ENCODE data around the gene SNAP25.

The SNAP25 gene

DNA sequence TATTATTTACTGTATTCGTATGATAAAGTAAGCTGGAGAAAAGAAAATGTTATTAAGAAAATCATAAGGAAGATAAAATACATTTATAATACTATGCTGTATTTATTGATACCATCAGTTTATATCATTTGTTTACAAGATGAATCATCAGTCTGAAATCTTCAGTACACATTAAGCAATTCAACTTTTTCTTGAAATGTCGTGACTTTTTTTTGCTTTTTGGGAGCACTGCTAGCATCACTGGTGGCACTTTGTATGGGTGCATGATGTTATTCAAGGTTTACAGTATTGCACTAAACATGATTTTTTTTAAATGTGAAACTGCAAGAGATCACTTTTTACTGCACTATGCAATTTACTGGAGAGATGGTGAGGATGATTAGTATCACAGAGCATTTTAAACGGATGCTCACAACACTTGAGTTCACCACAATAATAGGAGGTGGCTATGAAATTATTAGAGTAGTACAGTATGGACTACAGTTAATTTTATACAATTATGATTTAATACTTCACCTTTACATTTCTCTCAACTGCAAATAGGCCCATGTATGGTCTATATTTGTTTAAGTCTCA lies 85.9 kb downstream of the SNAP25 start:
- CTCF ChIA-PET, result interaction anchor here (1.1 kb wide), 1 partner anchor 166 kb away, joined by 4 read pairs; no protein-coding TSS in a partner anchor
- no peak for DNase-seq (ENCODE audit: extremely low spot score)
- POLR2A ChIA-PET, result no interaction called here
- TF ChIP-seq, protein P1, sequence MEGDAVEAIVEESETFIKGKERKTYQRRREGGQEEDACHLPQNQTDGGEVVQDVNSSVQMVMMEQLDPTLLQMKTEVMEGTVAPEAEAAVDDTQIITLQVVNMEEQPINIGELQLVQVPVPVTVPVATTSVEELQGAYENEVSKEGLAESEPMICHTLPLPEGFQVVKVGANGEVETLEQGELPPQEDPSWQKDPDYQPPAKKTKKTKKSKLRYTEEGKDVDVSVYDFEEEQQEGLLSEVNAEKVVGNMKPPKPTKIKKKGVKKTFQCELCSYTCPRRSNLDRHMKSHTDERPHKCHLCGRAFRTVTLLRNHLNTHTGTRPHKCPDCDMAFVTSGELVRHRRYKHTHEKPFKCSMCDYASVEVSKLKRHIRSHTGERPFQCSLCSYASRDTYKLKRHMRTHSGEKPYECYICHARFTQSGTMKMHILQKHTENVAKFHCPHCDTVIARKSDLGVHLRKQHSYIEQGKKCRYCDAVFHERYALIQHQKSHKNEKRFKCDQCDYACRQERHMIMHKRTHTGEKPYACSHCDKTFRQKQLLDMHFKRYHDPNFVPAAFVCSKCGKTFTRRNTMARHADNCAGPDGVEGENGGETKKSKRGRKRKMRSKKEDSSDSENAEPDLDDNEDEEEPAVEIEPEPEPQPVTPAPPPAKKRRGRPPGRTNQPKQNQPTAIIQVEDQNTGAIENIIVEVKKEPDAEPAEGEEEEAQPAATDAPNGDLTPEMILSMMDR (IDR thresholded peaks at IDR 0.05; ENCODE audit: control extremely low read depth, extremely low read depth, low read depth, missing control alignments), result no peak

DNA sequence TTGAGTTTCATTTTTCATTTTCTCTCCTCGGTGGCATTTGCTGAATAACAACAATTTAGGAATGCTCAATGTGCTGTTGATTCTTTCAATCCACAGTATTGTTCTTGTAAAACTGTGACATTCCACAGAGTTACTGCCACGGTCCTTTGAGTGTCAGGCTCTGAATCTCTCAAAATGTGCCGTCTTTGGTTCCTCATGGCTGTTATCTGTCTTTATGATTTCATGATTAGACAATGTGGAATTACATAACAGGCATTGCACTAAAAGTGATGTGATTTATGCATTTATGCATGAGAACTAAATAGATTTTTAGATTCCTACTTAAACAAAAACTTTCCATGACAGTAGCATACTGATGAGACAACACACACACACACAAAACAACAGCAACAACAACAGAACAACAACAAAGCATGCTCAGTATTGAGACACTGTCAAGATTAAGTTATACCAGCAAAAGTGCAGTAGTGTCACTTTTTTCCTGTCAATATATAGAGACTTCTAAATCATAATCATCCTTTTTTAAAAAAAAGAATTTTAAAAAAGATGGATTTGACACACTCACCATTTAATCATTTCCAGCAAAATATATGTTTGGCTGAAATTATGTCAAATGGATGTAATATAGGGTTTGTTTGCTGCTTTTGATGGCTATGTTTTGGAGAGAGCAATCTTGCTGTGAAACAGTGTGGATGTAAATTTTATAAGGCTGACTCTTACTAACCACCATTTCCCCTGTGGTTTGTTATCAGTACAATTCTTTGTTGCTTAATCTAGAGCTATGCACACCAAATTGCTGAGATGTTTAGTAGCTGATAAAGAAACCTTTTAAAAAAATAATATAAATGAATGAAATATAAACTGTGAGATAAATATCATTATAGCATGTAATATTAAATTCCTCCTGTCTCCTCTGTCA lies 88.1 kb downstream of the SNAP25 start:
- POLR2A ChIA-PET, result no interaction called here
- TF ChIP-seq, protein P1 (IDR thresholded peaks at IDR 0.05; ENCODE audit: control extremely low read depth, extremely low read depth, low read depth, missing control alignments), result no peak
- DNase-seq (ENCODE audit: extremely low spot score), result no peak
- CTCF ChIA-PET, result interaction anchor here (0.9 kb wide), 1 partner anchor 10 kb away, joined by 3 read pairs; no protein-coding TSS in a partner anchor

DNA sequence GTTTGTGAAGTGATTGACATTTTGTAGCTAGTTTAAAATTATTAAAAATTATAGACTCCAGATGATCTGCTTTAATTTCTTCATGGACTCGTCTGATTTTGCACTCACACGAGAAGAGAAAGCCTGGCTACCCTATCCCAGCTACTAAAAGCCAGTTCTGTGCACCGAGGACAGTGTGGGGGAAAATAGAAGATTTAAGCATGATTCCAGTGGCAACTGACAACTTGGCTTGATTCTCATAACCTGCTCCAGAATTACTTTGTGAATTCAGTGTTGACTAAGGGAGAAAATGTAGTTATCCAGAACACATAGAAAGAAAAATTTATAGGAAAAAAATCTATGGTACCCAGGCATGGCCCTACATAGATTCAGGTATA lies 88.7 kb downstream of the SNAP25 start:
- DNase-seq (ENCODE audit: extremely low spot score), result no peak
- CTCF ChIA-PET, result interaction anchor here (0.9 kb wide), 1 partner anchor 9 kb away, joined by 3 read pairs; no protein-coding TSS in a partner anchor
- POLR2A ChIA-PET, result no interaction called here
- TF ChIP-seq, protein P1 (IDR thresholded peaks at IDR 0.05; ENCODE audit: control extremely low read depth, extremely low read depth, low read depth, missing control alignments), result no peak

DNA sequence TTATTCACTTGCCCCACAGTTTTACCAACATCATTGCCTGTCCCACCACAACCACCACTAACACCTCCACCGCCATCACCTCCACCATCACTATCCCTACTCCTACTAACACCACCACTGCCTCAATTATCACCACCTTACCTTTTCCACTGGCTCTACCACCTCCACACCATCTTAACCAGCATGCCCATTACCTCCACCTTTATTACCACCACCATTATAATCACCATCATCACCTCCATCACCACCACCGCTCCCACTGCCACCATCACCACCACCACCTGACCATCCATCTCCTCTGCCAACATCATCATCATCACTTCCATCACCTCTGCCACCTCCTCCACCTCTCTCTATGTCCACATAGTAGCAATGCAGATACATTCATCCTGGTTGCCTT lies 90.0 kb downstream of the SNAP25 start:
- TF ChIP-seq, protein P1 (IDR thresholded peaks at IDR 0.05; ENCODE audit: control extremely low read depth, extremely low read depth, low read depth, missing control alignments), result no peak
- DNase-seq (ENCODE audit: extremely low spot score), result no peak
- ChIA-PET CTCF (no interaction called here), POLR2A (no interaction called here)

DNA sequence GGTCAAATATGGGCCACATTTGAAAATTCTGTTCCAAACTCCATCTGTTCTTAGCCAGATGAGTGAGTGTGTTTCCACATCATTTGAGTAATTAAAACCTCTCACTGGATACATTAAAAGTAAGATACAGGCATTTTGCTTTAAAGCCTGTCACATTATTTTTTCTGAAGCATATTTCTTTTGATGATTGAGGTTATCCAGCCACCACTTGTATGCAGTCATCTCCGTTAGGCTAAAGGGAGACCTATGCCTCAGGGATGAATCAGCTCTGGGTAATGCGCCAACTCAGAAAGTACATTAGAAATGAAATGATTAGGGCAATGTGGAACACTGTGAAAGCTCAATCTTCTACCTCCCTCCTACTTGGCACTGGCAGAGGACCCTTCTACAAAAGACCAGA lies 90.7 kb downstream of the SNAP25 start:
- CTCF ChIA-PET, result interaction anchor here (1.3 kb wide), 1 partner anchor 55 kb away, joined by 3 read pairs; no protein-coding TSS in a partner anchor

DNA sequence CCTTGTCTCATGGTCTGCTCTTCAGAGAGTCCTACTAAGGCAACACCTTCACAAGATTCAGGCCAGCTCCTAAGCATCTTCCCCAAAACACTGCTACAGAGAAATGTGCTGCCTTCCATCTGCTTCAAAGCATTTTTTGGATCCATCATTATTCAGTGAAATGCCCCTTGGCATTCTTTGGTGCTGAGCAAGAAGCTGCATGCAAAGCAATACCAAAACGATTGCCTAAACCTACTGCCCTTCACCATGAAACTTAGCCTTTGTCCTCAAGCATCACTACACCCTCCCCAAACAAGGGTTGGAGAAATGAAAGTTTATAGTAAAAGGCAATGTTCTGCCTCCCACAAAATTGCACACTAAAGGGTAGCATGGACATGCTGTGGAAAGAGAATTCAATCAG lies 93.5 kb downstream of the SNAP25 start:
- no peak for DNase-seq (ENCODE audit: extremely low spot score)
- ChIA-PET POLR2A (no interaction called here), CTCF (interaction anchor here (1.3 kb wide), 1 partner anchor 9 kb away, joined by 4 read pairs; no protein-coding TSS in a partner anchor)
- TF ChIP-seq, protein P1 (IDR thresholded peaks at IDR 0.05; ENCODE audit: control extremely low read depth, extremely low read depth, low read depth, missing control alignments), result no peak

More for the DNA sequence above, 90.7 kb downstream of the SNAP25 start:
- POLR2A ChIA-PET, result no interaction called here
- TF ChIP-seq, protein P1 (IDR thresholded peaks at IDR 0.05; ENCODE audit: control extremely low read depth, extremely low read depth, low read depth, missing control alignments), result no peak
- no peak for DNase-seq (ENCODE audit: extremely low spot score)

Data from GM10248 (cell line).